Cardiac muscle cell (in vitro differentiated cells and primary cell): ENCODE data around the gene NOTCH4. TPM values are rescaled to one million over a fixed set of nuclear protein-coding genes. Genes with fewer than 3 reads are reported as not detected.

Experiments
- DNase-seq, 2 donors: peaks; one replicate each; pipeline versions ENCODE4 v3.0.0 to v3.0.0-alpha.2; 2010 to 2017; ENCODE audit warnings: low read depth in 1 of 2, low spot score in 1 of 2
- H3K27ac ChIP-seq: fragments of 200-600 bp; sonication (generic); 2 replicates; pipeline ENCODE4 v1.5.1; 2016
- H3K27me3 ChIP-seq: fragments of 200-600 bp; sonication (generic); 2 replicates; pipeline ENCODE4 v1.6.0; 2016; ENCODE audit warnings: control low read depth
- H3K36me3 ChIP-seq: fragments of 200-600 bp; sonication (generic); 2 replicates; pipeline ENCODE4 v1.5.1; 2016; ENCODE audit warnings: control low read depth
- H3K4me1 ChIP-seq: fragments of 200-600 bp; sonication (generic); 2 replicates; pipeline ENCODE4 v1.8.1; 2017; ENCODE audit warnings: low read depth, mild to moderate bottlenecking, mixed run types
- H3K4me3 ChIP-seq: fragments of 200-600 bp; sonication (generic); 2 replicates; pipeline ENCODE4 v1.5.1; 2016; ENCODE audit warnings: mild to moderate bottlenecking
- H3K9me3 ChIP-seq: fragments of 200-600 bp; sonication (generic); 2 replicates; pipeline ENCODE4 v1.5.1; 2017; ENCODE audit warnings: low read depth, mild to moderate bottlenecking, control low read depth
- CTCF ChIP-seq: IDR thresholded peaks from 2 replicates; pipeline ENCODE4 v1.5.1; 2012; ENCODE audit warnings: low read depth, mild to moderate bottlenecking, low read length
- polyA plus RNA-seq: library from polyadenylated mRNA; unstranded; fragments of >200 nt; fragmentation: Nextera tagmentation; extraction: Ambion mirVana; gene quantifications from 2 replicates; pipeline ENCODE4 v1.2.1, GENCODE V29; 2016
- total RNA-seq: library from RNA; depleted of rRNA; stranded (reverse); fragments of >200 nt; gene quantifications from 2 replicates; pipeline ENCODE4 v1.2.3, GENCODE V29; 2016

Gene NOTCH4
- total and polyA plus RNA-seq, 2 experiments from 2014 or later = 3.2 to 5.0 TPM

GRCh38 chr6:32167154-32167760, 56.6 kb downstream of the NOTCH4 start:
- DNase-seq = no peak
- Histone ChIP-seq H3K4me1 (peaks cover 26% of the 10 kb centered on the region), H3K4me3 (no peak overlapping the region), H3K27me3 (no peaks in the 10 kb centered on the region), H3K9me3 (no peaks in the 10 kb centered on the region), H3K27ac (peak overlapping the region; percentile 95), H3K36me3 (peaks cover 5% of the 10 kb centered on the region)
- no peak for TF ChIP-seq CTCF

DNA sequence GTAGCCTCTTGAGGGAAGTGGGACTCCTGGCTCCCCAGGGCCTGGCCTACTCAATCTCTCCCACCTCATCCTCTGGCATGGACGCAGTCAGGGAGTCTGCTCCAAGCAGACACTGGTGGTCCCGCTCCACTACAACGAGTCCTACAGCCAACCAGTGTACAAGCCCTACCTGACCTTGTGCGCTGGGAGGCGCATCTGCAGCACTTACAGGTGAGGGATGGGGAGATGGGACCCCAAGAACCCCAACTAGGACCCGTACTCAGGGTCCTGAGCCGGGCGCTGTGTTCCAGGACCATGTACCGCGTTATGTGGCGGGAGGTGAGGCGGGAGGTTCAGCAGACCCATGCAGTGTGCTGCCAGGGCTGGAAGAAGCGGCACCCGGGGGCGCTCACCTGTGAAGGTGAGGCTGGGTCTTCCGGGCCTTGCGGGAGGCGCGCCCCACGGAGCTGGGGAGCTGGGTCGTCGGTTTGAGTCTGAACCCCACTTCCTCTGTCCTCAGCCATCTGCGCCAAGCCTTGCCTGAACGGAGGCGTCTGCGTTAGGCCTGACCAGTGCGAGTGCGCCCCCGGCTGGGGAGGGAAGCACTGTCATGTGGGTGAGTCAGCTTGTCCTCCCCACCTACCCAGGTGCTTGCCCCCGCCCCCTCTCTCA, 57.3 kb downstream of the NOTCH4 start:
- H3K4me3 ChIP-seq = no peak overlapping the region
- no peaks in the 10 kb centered on the region for H3K27me3 ChIP-seq
- peaks cover 5% of the 10 kb centered on the region for H3K36me3 ChIP-seq
- DNase-seq = no peak
- no peaks in the 10 kb centered on the region for H3K9me3 ChIP-seq
- peak overlapping the region; percentile 95 for H3K27ac ChIP-seq
- H3K4me1 ChIP-seq = peaks cover 26% of the 10 kb centered on the region
- TF ChIP-seq CTCF = peak; percentile 4

GRCh38 chr6:32164295-32164694, 59.6 kb downstream of the NOTCH4 start, which contains the start of gene EGFL8:
EGFL8 (plus strand) TSS chr6:32164595; CDS start chr6:32166166, 1,571 bp downstream.
- no peak for DNase-seq
- H3K36me3 ChIP-seq = no peaks in the 10 kb centered on the region
- no peak for TF ChIP-seq CTCF

GRCh38 chr6:32163559-32164258, 60.2 kb downstream of the NOTCH4 start:
- H3K9me3 ChIP-seq = no peaks in the 10 kb centered on the region
- H3K27ac ChIP-seq = peak overlapping the region; percentile 23
- peaks cover 24% of the 10 kb centered on the region for H3K4me1 ChIP-seq
- H3K27me3 ChIP-seq = no peaks in the 10 kb centered on the region
- TF ChIP-seq CTCF = no peak
- no peak overlapping the region for H3K4me3 ChIP-seq
- H3K36me3 ChIP-seq = no peaks in the 10 kb centered on the region
- no peak for DNase-seq

More at GRCh38 chr6:32164295-32164694, 59.6 kb downstream of the NOTCH4 start, which contains the start of gene EGFL8:
- Histone ChIP-seq H3K9me3 (no peaks in the 10 kb centered on the region), H3K4me1 (peaks cover 26% of the 10 kb centered on the region), H3K27me3 (no peaks in the 10 kb centered on the region), H3K4me3 (no peak within 1 kb of the TSS), H3K27ac (peak within 1 kb of the TSS; percentile 23)

DNA sequence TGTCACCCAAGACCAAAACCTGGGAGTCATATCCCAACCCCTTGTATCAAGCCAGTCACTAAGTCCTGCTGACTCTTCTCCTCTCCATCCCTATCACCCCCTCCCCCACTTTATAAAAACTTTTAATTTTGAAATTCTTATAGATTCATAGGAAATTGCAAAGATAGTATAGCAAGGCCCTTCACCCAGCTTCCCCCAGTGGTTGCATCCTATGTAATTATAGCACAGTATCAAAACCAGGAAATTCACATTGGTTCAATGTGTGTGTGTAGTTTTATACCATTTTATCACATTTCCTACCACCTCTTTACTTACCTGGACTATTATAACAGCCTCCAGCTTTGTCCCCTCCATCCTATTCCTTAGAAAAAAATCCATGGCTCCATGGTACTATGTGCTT, 65.8 kb downstream of the NOTCH4 start:
- H3K9me3 ChIP-seq = no peaks in the 10 kb centered on the region
- H3K27ac ChIP-seq = no peak overlapping the region
- no peaks in the 10 kb centered on the region for H3K27me3 ChIP-seq
- H3K4me1 ChIP-seq = peaks cover 6% of the 10 kb centered on the region
- DNase-seq = no peak
- H3K4me3 ChIP-seq = no peak overlapping the region
- no peak for TF ChIP-seq CTCF
- peaks cover 21% of the 10 kb centered on the region for H3K36me3 ChIP-seq
